Measurements from ENCODE around the gene HTT. TPM values are rescaled to one million over a fixed set of nuclear protein-coding genes. Genes with fewer than 3 reads are reported as not detected.
A peak's percentile ranks its signal among the peaks of the same experiment; 100 is the strongest.

Gene HTT
- total RNA-seq, 4 donors from 2014 or later, result 49.6 to 155 (median 83.1) TPM

DNA sequence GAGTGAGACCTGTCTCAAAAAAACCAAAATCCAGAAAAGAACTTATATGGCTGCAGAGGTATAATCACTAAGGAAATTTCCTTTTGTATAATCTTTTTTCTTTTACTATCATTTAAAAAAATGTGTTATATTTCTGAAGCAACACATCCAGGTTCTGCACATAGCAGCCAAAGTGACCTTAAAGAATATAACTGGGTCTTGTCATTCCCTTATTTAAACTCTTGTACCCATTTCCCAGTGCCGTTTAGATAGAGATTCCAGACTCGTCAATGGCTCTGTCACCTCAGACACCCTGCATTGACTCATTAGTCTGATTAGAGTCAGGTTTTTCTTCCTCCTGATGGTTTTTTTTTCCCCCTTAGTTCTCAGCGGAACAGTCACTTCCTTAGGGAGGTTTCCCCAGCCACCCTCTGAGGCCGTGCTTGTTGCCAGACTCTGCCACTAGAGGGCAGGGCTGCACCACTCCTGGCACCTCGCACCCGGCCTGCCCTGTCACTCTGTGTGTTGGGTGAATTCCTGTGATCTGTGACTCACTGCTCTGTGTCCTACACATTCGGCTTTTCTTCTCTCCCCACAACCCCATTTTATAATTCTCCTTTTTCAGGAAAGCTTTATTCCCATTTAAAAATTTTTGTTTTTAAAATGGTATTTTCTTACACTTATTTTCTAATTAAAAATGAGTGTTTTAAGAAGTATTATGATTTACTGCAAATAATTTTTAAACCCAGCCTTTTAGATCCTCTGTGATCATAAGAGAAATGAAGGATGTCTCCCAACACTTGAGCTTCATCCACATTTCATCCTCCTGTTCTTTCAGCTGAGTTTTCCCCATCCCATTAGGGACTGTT is 32.1 kb downstream of the HTT start:
- H3K4me3 ChIP-seq (replicated peaks in 1 of 3), result no peak overlapping the region
- intact Hi-C loops (cut with DNase I), result no loop called here
- no peaks in the 10 kb centered on the region for H3K9me3 ChIP-seq
- H3K36me3 ChIP-seq, result peaks cover 0 to 2% of the 10 kb centered on the region in 2 donors
- 9% methylated on average over 7 of the region's 7 CpGs for WGBS, 2 donors
- H3K4me1 ChIP-seq, result peaks cover 21 to 41% of the 10 kb centered on the region in 2 donors
- peak; percentile 86 to 91 for DNase-seq
- H3K27me3 ChIP-seq, result no peaks in the 10 kb centered on the region
- no peak for TF ChIP-seq POLR2A (IDR thresholded peaks at IDR 0.05)
- TF ChIP-seq, protein P1, sequence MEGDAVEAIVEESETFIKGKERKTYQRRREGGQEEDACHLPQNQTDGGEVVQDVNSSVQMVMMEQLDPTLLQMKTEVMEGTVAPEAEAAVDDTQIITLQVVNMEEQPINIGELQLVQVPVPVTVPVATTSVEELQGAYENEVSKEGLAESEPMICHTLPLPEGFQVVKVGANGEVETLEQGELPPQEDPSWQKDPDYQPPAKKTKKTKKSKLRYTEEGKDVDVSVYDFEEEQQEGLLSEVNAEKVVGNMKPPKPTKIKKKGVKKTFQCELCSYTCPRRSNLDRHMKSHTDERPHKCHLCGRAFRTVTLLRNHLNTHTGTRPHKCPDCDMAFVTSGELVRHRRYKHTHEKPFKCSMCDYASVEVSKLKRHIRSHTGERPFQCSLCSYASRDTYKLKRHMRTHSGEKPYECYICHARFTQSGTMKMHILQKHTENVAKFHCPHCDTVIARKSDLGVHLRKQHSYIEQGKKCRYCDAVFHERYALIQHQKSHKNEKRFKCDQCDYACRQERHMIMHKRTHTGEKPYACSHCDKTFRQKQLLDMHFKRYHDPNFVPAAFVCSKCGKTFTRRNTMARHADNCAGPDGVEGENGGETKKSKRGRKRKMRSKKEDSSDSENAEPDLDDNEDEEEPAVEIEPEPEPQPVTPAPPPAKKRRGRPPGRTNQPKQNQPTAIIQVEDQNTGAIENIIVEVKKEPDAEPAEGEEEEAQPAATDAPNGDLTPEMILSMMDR (IDR thresholded peaks at IDR 0.05), result peak; percentile 87 to 99 (median 96)
- peak overlapping the region; percentile 48 to 82 (median 75) for H3K27ac ChIP-seq

DNA sequence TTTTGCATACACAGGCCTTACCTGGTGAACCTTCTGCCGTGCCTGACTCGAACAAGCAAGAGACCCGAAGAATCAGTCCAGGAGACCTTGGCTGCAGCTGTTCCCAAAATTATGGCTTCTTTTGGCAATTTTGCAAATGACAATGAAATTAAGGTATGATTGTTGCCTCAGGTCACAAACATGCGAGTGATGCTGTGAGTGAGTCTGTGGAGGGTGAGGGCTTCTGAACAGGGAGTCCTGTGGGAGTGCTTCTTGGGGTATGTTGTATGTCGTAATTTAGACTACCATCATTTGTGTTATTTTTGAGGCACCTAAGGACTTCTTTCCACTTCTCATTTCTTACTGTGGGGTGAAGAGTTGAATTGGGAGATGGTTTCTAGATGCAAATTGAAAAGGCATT is 32.8 kb downstream of the HTT start:
- Histone ChIP-seq H3K27me3 (no peaks in the 10 kb centered on the region), H3K36me3 (peaks cover 0 to 2% of the 10 kb centered on the region in 2 donors), H3K4me1 (peaks cover 28 to 48% of the 10 kb centered on the region in 2 donors), H3K27ac (peak overlapping the region; percentile 59 to 82 (median 75)), H3K9me3 (no peaks in the 10 kb centered on the region), H3K4me3 (replicated peaks in 1 of 3) (no peak overlapping the region)
- TF ChIP-seq POLR2A (IDR thresholded peaks at IDR 0.05), result no peak
- TF ChIP-seq, protein P1 (IDR thresholded peaks at IDR 0.05), result no peak
- DNase-seq, result no peak
- intact Hi-C loops (cut with DNase I), result no loop called here
- 82 to 83% methylated on average over 5 of the region's 5 CpGs for WGBS, 2 donors

DNA sequence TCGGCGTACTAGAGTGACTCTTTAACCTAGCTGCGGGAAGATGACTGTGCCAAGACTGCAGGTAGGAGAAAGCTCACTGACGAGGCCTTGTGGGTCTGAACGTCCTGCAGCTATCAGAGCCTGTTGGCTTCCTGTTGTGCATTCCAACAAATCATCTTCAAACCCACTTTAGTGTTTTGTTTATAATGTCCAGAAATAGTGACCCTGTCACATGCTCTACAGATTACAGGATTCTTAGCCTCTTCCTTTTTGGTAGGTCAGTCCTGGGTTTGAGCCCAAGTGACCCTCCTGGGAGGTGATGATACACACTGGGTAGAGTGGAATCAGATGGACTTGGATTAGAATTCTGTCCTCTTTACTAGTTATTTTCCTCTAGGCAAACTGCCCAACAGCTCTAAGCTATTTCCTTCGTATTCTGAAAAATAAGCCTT is 33.2 kb downstream of the HTT start:
- Histone ChIP-seq H3K27ac (peak overlapping the region; percentile 59 to 82 (median 75)), H3K36me3 (peaks cover 0 to 2% of the 10 kb centered on the region in 2 donors)
- intact Hi-C loops (cut with DNase I), result no loop called here

DNA sequence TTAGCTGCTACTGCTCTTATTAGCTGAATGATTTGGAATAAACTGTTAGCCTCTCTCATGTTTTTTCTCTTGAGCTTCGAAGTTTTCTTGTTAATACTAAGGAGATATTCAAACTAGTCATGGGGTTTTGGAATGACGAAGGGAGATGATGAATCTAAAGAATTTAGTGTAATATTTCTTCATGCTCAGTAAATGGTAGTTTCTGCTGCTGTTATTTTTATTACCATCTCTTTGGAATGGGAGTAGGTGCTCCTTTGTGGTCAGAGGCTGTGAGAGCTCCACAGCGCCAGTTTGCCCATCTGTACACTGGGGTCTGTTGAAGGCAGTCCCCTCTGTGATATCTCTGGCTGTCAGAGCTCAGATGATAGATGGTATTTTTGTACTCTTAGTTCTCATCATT is 33.7 kb downstream of the HTT start:
- intact Hi-C loops (cut with DNase I), result no loop called here
- no peaks in the 10 kb centered on the region for H3K9me3 ChIP-seq
- peaks cover 38 to 57% of the 10 kb centered on the region in 2 donors for H3K4me1 ChIP-seq
- TF ChIP-seq, protein P1 (IDR thresholded peaks at IDR 0.05), result no peak
- TF ChIP-seq POLR2A (IDR thresholded peaks at IDR 0.05), result no peak
- DNase-seq, result no peak
- H3K36me3 ChIP-seq, result peaks cover 0 to 2% of the 10 kb centered on the region in 2 donors
- WGBS, 2 donors, result 81 to 90% methylated on average over 3 of the region's 3 CpGs
- H3K27ac ChIP-seq, result peak overlapping the region; percentile 59 to 82 (median 75)
- no peaks in the 10 kb centered on the region for H3K27me3 ChIP-seq
- H3K4me3 ChIP-seq (replicated peaks in 1 of 3), result no peak overlapping the region

More for the DNA sequence above, 33.2 kb downstream of the HTT start:
- 66 to 70% methylated on average over 6 of the region's 6 CpGs for WGBS, 2 donors
- Histone ChIP-seq H3K9me3 (no peaks in the 10 kb centered on the region), H3K4me1 (peaks cover 33 to 52% of the 10 kb centered on the region in 2 donors), H3K4me3 (replicated peaks in 1 of 3) (no peak overlapping the region), H3K27me3 (no peaks in the 10 kb centered on the region)
- DNase-seq, result peak; percentile 12 to 33
- no peak for TF ChIP-seq POLR2A (IDR thresholded peaks at IDR 0.05)
- TF ChIP-seq, protein P1 (IDR thresholded peaks at IDR 0.05), result no peak

DNA sequence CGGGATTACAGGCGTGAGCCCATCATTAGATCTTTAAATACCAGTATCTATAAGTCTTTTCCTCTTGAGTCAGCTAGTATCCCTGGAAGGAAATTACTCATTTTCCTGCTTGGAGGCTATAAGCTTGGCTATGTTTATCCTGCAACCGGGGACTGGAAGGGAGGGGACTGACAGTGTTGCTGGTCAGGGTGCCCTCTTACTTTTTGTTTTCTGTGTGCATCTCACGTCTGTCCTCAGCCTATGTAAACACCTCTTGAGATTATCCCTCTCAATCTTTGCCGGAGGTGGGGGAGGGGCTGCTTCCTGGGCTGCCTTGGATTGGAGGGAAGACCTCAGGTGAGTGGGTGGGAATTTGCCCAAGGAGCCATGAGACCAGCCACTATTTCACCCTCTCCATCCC is 37.0 kb downstream of the HTT start:
- no peak for DNase-seq
- H3K4me1 ChIP-seq, result peaks cover 49 to 64% of the 10 kb centered on the region in 2 donors
- TF ChIP-seq, protein P1 (IDR thresholded peaks at IDR 0.05), result no peak
- H3K27me3 ChIP-seq, result no peaks in the 10 kb centered on the region
- peak overlapping the region; percentile 25 to 78 (median 55) for H3K27ac ChIP-seq
- no peaks in the 10 kb centered on the region for H3K36me3 ChIP-seq
- H3K4me3 ChIP-seq (replicated peaks in 1 of 3), result no peak overlapping the region
- intact Hi-C loops (cut with DNase I), result no loop called here
- 62 to 77% methylated on average over 4 to 5 of the region's 5 CpGs for WGBS, 2 donors
- H3K9me3 ChIP-seq, result no peaks in the 10 kb centered on the region
